AG04450 (cell line): ENCODE data around the gene ZNF830. TPM values are rescaled to one million over a fixed set of nuclear protein-coding genes. Genes with fewer than 3 reads are reported as not detected.
"Not testable (repeated sequence)": the region's sequence is repeated elsewhere in the genome, so short reads cannot be mapped to it uniquely, and the experiment has no call there.

Experiments used
- CTCF ChIA-PET: fragments of 300-600, 350-600 bp; formaldehyde crosslinking; extraction: SDS; loops from one replicate; lab custom pipeline; 2022; ENCODE audit warnings: antibody characterized with exemption, inconsistent platforms; lab: Charles Lee
- POLR2A ChIA-PET: fragments of 350-600 bp; formaldehyde crosslinking; extraction: SDS; loops from one replicate; lab custom pipeline; 2021; ENCODE audit warnings: antibody characterized with exemption, inconsistent platforms; lab: Yijun Ruan, JAX
- DNase-seq: peaks from one replicate; pipeline ENCODE4 v3.0.0-alpha.2; 2011; ENCODE audit warnings: low read depth, low spot score
- H3K27ac ChIP-seq: one replicate; pipeline ENCODE4 v1.5.1; 2012; ENCODE audit warnings: low read depth, low read length, control low read depth
- H3K27me3 ChIP-seq: one replicate; pipeline ENCODE4 v1.6.0; 2012; ENCODE audit warnings: low read length; ENCODE audit not compliant: control insufficient read depth, insufficient read depth
- H3K4me3 ChIP-seq: 2 replicates; pipeline ENCODE4 v1.5.1; 2011; ENCODE audit warnings: mild to moderate bottlenecking, low read depth, low read length, control low read depth
- H3K9me3 ChIP-seq: 2 replicates; pipeline ENCODE4 v1.5.1; 2012; ENCODE audit warnings: low read length; ENCODE audit not compliant: control insufficient read depth, insufficient read depth
- CTCF ChIP-seq: IDR thresholded peaks from 2 replicates; pipeline ENCODE4 v1.5.1; 2011; ENCODE audit warnings: low read depth, low read length, control low read depth, inconsistent platforms
- polyA plus RNA-seq: library from polyadenylated mRNA; depleted of rRNA; stranded (reverse); fragments of >200 nt; gene quantifications from 2 replicates; pipeline ENCODE4 v1.2.3, GENCODE V29; 2011

ZNF830 gene
- polyA plus RNA-seq, 1 experiment = 9.4 TPM

GRCh38 chr17:34926661-34927060 is 34.7 kb upstream of the ZNF830 start:
- no peaks in the 10 kb centered on the region for H3K27me3 ChIP-seq
- TF ChIP-seq CTCF = no peak
- no peaks in the 10 kb centered on the region for H3K9me3 ChIP-seq
- no peak overlapping the region for H3K27ac ChIP-seq
- no peak overlapping the region for H3K4me3 ChIP-seq
- DNase-seq = no peak
- CTCF ChIA-PET = no interaction called here
- POLR2A ChIA-PET = no interaction called here

DNA sequence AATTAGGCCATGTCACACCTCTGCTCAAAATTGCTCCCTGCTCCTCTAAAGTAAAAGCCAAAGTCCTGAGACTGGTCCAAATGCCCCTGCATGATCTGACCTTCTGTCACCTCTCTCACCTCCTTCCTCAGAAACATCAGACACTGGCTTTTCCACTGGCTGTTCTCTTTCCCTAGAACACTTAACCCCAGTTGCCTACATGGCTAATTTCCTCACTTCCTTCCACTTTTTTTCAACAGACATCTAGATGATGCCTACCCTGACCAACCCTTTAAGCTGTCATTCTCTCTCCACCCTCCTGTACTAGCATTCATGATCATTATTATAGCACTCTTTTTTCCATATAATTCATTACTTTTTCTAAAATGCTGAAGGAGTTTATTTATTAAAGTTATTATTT is 31.1 kb upstream of the ZNF830 start:
- no peaks in the 10 kb centered on the region for H3K27me3 ChIP-seq
- H3K9me3 ChIP-seq = no peaks in the 10 kb centered on the region
- ChIA-PET POLR2A (no interaction called here), CTCF (no interaction called here)
- no peak for DNase-seq
- no peak overlapping the region for H3K4me3 ChIP-seq
- no peak overlapping the region for H3K27ac ChIP-seq
- no peak for TF ChIP-seq CTCF

- CTCF ChIA-PET = interaction anchor here (0.8 kb wide), 1 partner anchor 139 kb away, joined by 4 read pairs; no protein-coding TSS in a partner anchor
- DNase-seq, H3K27me3 ChIP-seq, H3K27ac ChIP-seq, POLR2A ChIA-PET, H3K9me3 ChIP-seq, H3K4me3 ChIP-seq: not testable (repeated sequence)
Measured at GRCh38 chr17:34950780-34951179, 10.6 kb upstream of the ZNF830 start.

DNA sequence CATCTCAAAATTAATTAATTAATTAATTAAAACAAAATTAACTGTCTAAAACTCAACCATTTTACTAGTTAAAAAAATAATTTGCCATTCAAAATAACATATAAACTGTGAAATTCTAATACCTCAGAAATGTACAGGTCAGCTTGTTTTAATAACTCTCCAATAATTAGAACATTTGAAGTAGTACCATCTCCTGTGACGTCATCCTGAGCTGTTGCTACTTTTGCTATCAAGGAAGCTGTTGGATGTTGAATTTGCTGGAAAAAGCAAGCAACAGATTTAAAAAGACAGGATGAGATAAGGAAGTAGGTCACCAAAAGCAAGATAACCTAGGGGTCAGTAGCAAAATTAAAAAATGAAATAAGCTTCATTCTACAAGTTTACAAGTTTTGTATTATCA is 2.9 kb upstream of the ZNF830 start:
- peaks cover 3% of the 10 kb centered on the region for H3K27me3 ChIP-seq
- no peak overlapping the region for H3K4me3 ChIP-seq
- H3K9me3 ChIP-seq = no peaks in the 10 kb centered on the region; the same call in 1 of the 2 replicates
- POLR2A ChIA-PET = no interaction called here
- CTCF ChIA-PET = interaction anchor here (1.5 kb wide), 1 partner anchor 131 kb away, joined by 4 read pairs; no protein-coding TSS in a partner anchor
- TF ChIP-seq CTCF = no peak
- no peak overlapping the region for H3K27ac ChIP-seq
- DNase-seq = no peak

DNA sequence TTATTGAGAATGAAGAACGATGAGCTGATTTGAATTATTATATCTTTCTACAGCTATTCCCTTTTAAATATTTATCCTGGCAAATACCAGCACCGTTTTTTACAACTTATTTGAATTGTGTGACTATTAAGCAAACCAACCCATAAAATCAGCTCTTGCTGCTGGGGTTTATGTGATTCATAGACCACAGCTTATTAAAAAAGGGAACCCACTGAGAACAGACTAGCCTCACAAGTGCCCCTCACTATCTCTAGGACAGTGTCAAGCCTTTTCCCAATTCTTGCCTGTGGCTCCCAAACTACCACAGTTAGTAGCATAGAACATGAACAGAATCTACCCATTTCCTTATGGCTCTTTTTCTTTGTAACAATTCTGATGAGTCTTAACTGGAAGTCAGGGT is 12.8 kb downstream of the ZNF830 start:
- TF ChIP-seq CTCF = no peak
- CTCF ChIA-PET = no interaction called here
- DNase-seq = no peak
- H3K4me3 ChIP-seq = no peak overlapping the region
- POLR2A ChIA-PET = no interaction called here
- no peaks in the 10 kb centered on the region for H3K9me3 ChIP-seq
- no peak overlapping the region for H3K27ac ChIP-seq
- H3K27me3 ChIP-seq = no peaks in the 10 kb centered on the region
